ENCODE data around the gene SND1. TPM values are rescaled to one million over a fixed set of nuclear protein-coding genes. Genes with fewer than 3 reads are reported as not detected.
A peak's percentile ranks its signal among the peaks of the same experiment; 100 is the strongest.

The SND1 gene
- total RNA-seq, 5 donors from 2014 or later (not counting 1 experiment from before 2014, with no cell fraction given), result 137 to 187 (median 154) TPM

GRCh38 chr7:127736511-127736910, 84.5 kb downstream of the SND1 start:
- Histone ChIP-seq H3K4me1 (ENCODE audit: control insufficient read depth in 1 of 2, extremely low read depth in 1 of 2, insufficient read depth in 2 of 2, low read length in 2 of 2) (no peaks in the 10 kb centered on the region), H3K4me3 (ENCODE audit: control insufficient read depth in 1 of 2, extremely low read depth in 1 of 2, low read length in 1 of 2) (no peak overlapping the region), H3K27me3 (replicated peaks in 1 of 2; ENCODE audit: control insufficient read depth in 2 of 2, extremely low read depth in 1 of 2, insufficient read depth in 2 of 2, low read length in 1 of 2) (no peaks in the 10 kb centered on the region), H3K9me3 (no peaks in the 10 kb centered on the region), H3K27ac (ENCODE audit: low read length) (no peak overlapping the region), H3K36me3 (ENCODE audit: control insufficient read depth in 2 of 2, extremely low read depth in 1 of 2, insufficient read depth in 1 of 2, low read length in 1 of 2) (peaks cover 12 to 22% of the 10 kb centered on the region in 2 donors)
- no peak overlapping the region for H3K4me3 Mint-ChIP-seq
- no peaks in the 10 kb centered on the region for H3K27me3 Mint-ChIP-seq
- ChIA-PET CTCF (no interaction called here), POLR2A (no interaction called here)
- H3K27ac Mint-ChIP-seq, result no peak overlapping the region
- ATAC-seq (replicated peaks in 1 of 4) (no peak), DNase-seq (no peak)
- no CpG with 5 or more reads among the region's 5 CpGs for WGBS (ENCODE audit: insufficient coverage)
- peaks cover 56% of the 10 kb centered on the region for H3K36me3 Mint-ChIP-seq
- H3K9me3 Mint-ChIP-seq, result no peaks in the 10 kb centered on the region
- H3K4me1 Mint-ChIP-seq, result peaks cover 22 to 41% (median 27%) of the 10 kb centered on the region in 3 donors

GRCh38 chr7:127738859-127739258, 86.9 kb downstream of the SND1 start:
- Mint-ChIP-seq H3K27ac (no peak overlapping the region), H3K36me3 (peaks cover 44% of the 10 kb centered on the region), H3K4me1 (peaks cover 36 to 46% (median 39%) of the 10 kb centered on the region in 3 donors), H3K4me3 (no peak overlapping the region), H3K9me3 (no peaks in the 10 kb centered on the region), H3K27me3 (no peaks in the 10 kb centered on the region)
- no peaks in the 10 kb centered on the region for H3K9me3 ChIP-seq
- 92% methylated on average over 1 of the region's 2 CpGs for WGBS (ENCODE audit: insufficient coverage)
- no peak overlapping the region for H3K4me3 ChIP-seq (ENCODE audit: control insufficient read depth in 1 of 2, extremely low read depth in 1 of 2, low read length in 1 of 2)
- H3K27ac ChIP-seq (ENCODE audit: low read length), result no peak overlapping the region
- ChIA-PET POLR2A (no interaction called here), CTCF (no interaction called here)
- H3K36me3 ChIP-seq (ENCODE audit: control insufficient read depth in 2 of 2, extremely low read depth in 1 of 2, insufficient read depth in 1 of 2, low read length in 1 of 2), result peaks cover 5 to 7% of the 10 kb centered on the region in 2 donors
- DNase-seq (no peak), ATAC-seq (replicated peaks in 1 of 4) (no peak)
- no peaks in the 10 kb centered on the region for H3K27me3 ChIP-seq (replicated peaks in 1 of 2; ENCODE audit: control insufficient read depth in 2 of 2, extremely low read depth in 1 of 2, insufficient read depth in 2 of 2, low read length in 1 of 2)
- no peaks in the 10 kb centered on the region for H3K4me1 ChIP-seq (ENCODE audit: control insufficient read depth in 1 of 2, extremely low read depth in 1 of 2, insufficient read depth in 2 of 2, low read length in 2 of 2)

- Histone ChIP-seq H3K27me3 (replicated peaks in 1 of 2; ENCODE audit: control insufficient read depth in 2 of 2, extremely low read depth in 1 of 2, insufficient read depth in 2 of 2, low read length in 1 of 2) (no peaks in the 10 kb centered on the region), H3K36me3 (ENCODE audit: control insufficient read depth in 2 of 2, extremely low read depth in 1 of 2, insufficient read depth in 1 of 2, low read length in 1 of 2) (no peaks in the 10 kb centered on the region), H3K4me1 (ENCODE audit: control insufficient read depth in 1 of 2, extremely low read depth in 1 of 2, insufficient read depth in 2 of 2, low read length in 2 of 2) (no peaks in the 10 kb centered on the region), H3K27ac (ENCODE audit: low read length) (no peak overlapping the region), H3K9me3 (no peaks in the 10 kb centered on the region), H3K4me3 (ENCODE audit: control insufficient read depth in 1 of 2, extremely low read depth in 1 of 2, low read length in 1 of 2) (no peak overlapping the region)
- ATAC-seq (replicated peaks in 1 of 4), result no peak
- peaks cover 41% of the 10 kb centered on the region for H3K36me3 Mint-ChIP-seq
- ChIA-PET CTCF (no interaction called here), POLR2A (no interaction called here)
- WGBS (ENCODE audit: insufficient coverage), result 100% methylated on average over 2 of the region's 3 CpGs
- H3K4me1 Mint-ChIP-seq, result peaks cover 57 to 61% (median 57%) of the 10 kb centered on the region in 3 donors
- H3K27me3 Mint-ChIP-seq, result no peaks in the 10 kb centered on the region
- no peaks in the 10 kb centered on the region for H3K9me3 Mint-ChIP-seq
- no peak overlapping the region for H3K4me3 Mint-ChIP-seq
- DNase-seq, result no peak
- H3K27ac Mint-ChIP-seq, result no peak overlapping the region
Measured at GRCh38 chr7:127741764-127742375, 89.9 kb downstream of the SND1 start.

- Mint-ChIP-seq H3K9me3 (no peaks in the 10 kb centered on the region), H3K27me3 (no peaks in the 10 kb centered on the region), H3K36me3 (peaks cover 46% of the 10 kb centered on the region), H3K4me3 (no peak overlapping the region), H3K4me1 (peaks cover 42 to 71% (median 54%) of the 10 kb centered on the region in 3 donors), H3K27ac (no peak overlapping the region)
- DNase-seq (no peak), ATAC-seq (replicated peaks in 1 of 4) (peak in 1 of 4 experiments; percentile 40)
- H3K36me3 ChIP-seq (ENCODE audit: control insufficient read depth in 2 of 2, extremely low read depth in 1 of 2, insufficient read depth in 1 of 2, low read length in 1 of 2), result no peaks in the 10 kb centered on the region
- H3K4me3 ChIP-seq (ENCODE audit: control insufficient read depth in 1 of 2, extremely low read depth in 1 of 2, low read length in 1 of 2), result no peak overlapping the region
- POLR2A ChIA-PET, result no interaction called here
- CTCF ChIA-PET, result no interaction called here
- WGBS (ENCODE audit: insufficient coverage), result no CpG with 5 or more reads among the region's 1 CpG
- H3K9me3 ChIP-seq, result no peaks in the 10 kb centered on the region
- no peaks in the 10 kb centered on the region for H3K27me3 ChIP-seq (replicated peaks in 1 of 2; ENCODE audit: control insufficient read depth in 2 of 2, extremely low read depth in 1 of 2, insufficient read depth in 2 of 2, low read length in 1 of 2)
- H3K4me1 ChIP-seq (ENCODE audit: control insufficient read depth in 1 of 2, extremely low read depth in 1 of 2, insufficient read depth in 2 of 2, low read length in 2 of 2), result no peaks in the 10 kb centered on the region
- no peak overlapping the region for H3K27ac ChIP-seq (ENCODE audit: low read length)
Measured at GRCh38 chr7:127745445-127745844, 93.5 kb downstream of the SND1 start.

- Mint-ChIP-seq H3K36me3 (peaks cover 23% of the 10 kb centered on the region), H3K4me3 (no peak overlapping the region)
- CTCF ChIA-PET, result no interaction called here
Measured at GRCh38 chr7:127751062-127751461, 99.1 kb downstream of the SND1 start.

GRCh38 chr7:127751490-127752448, 99.8 kb downstream of the SND1 start:
- Histone ChIP-seq H3K36me3 (ENCODE audit: control insufficient read depth in 2 of 2, extremely low read depth in 1 of 2, insufficient read depth in 1 of 2, low read length in 1 of 2) (no peaks in the 10 kb centered on the region), H3K27ac (ENCODE audit: low read length) (no peak overlapping the region), H3K27me3 (replicated peaks in 1 of 2; ENCODE audit: control insufficient read depth in 2 of 2, extremely low read depth in 1 of 2, insufficient read depth in 2 of 2, low read length in 1 of 2) (no peaks in the 10 kb centered on the region), H3K4me1 (ENCODE audit: control insufficient read depth in 1 of 2, extremely low read depth in 1 of 2, insufficient read depth in 2 of 2, low read length in 2 of 2) (peaks cover 0 to 6% of the 10 kb centered on the region in 2 experiments), H3K9me3 (no peaks in the 10 kb centered on the region), H3K4me3 (ENCODE audit: control insufficient read depth in 1 of 2, extremely low read depth in 1 of 2, low read length in 1 of 2) (no peak overlapping the region)
- Mint-ChIP-seq H3K27me3 (no peaks in the 10 kb centered on the region), H3K9me3 (no peaks in the 10 kb centered on the region), H3K36me3 (peaks cover 23% of the 10 kb centered on the region), H3K27ac (no peak overlapping the region), H3K4me1 (peaks cover 58 to 76% (median 67%) of the 10 kb centered on the region in 3 donors), H3K4me3 (no peak overlapping the region)
- WGBS (ENCODE audit: insufficient coverage), result 98% methylated on average over 6 of the region's 12 CpGs
- DNase-seq (no peak), ATAC-seq (replicated peaks in 1 of 4) (no peak)
- ChIA-PET POLR2A (no interaction called here), CTCF (no interaction called here)

More at GRCh38 chr7:127751062-127751461, 99.1 kb downstream of the SND1 start:
- Mint-ChIP-seq H3K27me3 (no peaks in the 10 kb centered on the region), H3K27ac (no peak overlapping the region), H3K4me1 (peaks cover 51 to 78% (median 65%) of the 10 kb centered on the region in 3 donors), H3K9me3 (no peaks in the 10 kb centered on the region)
- POLR2A ChIA-PET, result no interaction called here
- no peaks in the 10 kb centered on the region for H3K9me3 ChIP-seq
- H3K4me1 ChIP-seq (ENCODE audit: control insufficient read depth in 1 of 2, extremely low read depth in 1 of 2, insufficient read depth in 2 of 2, low read length in 2 of 2), result peaks cover 0 to 6% of the 10 kb centered on the region in 2 experiments
- WGBS (ENCODE audit: insufficient coverage), result 100% methylated on average over 1 of the region's 4 CpGs
- no peaks in the 10 kb centered on the region for H3K27me3 ChIP-seq (replicated peaks in 1 of 2; ENCODE audit: control insufficient read depth in 2 of 2, extremely low read depth in 1 of 2, insufficient read depth in 2 of 2, low read length in 1 of 2)
- no peak overlapping the region for H3K4me3 ChIP-seq (ENCODE audit: control insufficient read depth in 1 of 2, extremely low read depth in 1 of 2, low read length in 1 of 2)
- no peaks in the 10 kb centered on the region for H3K36me3 ChIP-seq (ENCODE audit: control insufficient read depth in 2 of 2, extremely low read depth in 1 of 2, insufficient read depth in 1 of 2, low read length in 1 of 2)
- DNase-seq (no peak), ATAC-seq (replicated peaks in 1 of 4) (no peak)
- H3K27ac ChIP-seq (ENCODE audit: low read length), result no peak overlapping the region

Data from T-cell (primary cell).